Measurements from ENCODE around the gene RERE.
"Not testable (repeated sequence)": the region's sequence is repeated elsewhere in the genome, so short reads cannot be mapped to it uniquely, and the experiment has no call there.

Gene RERE

GRCh38 chr1:8631163-8631562, 186.3 kb downstream of the RERE start:
- ATAC-seq: no peak

GRCh38 chr1:8629241-8630091, 188.0 kb downstream of the RERE start:
- ATAC-seq: peak; percentile 87 to 90

GRCh38 chr1:8628606-8629005, 188.8 kb downstream of the RERE start:
- ATAC-seq: no peak

DNA sequence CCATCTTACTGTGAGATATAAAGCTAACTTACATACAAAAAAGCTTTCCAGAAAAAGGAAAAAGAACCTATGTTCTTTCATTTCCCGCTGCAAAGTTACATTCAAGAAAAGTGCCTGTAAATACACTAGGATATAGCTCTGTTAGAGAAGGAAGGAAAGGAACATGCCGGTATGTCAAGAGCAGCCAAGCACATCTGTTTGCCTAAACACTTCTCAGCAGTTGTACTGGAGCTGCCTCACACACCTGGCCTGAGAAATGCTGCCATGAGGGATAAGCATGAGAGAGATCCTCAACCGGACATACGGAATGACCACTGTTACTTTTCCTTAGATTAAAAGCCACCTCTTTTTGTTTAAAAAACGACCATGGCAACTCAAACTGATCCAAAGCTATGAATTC, 189.7 kb downstream of the RERE start:
- ATAC-seq: no peak

DNA sequence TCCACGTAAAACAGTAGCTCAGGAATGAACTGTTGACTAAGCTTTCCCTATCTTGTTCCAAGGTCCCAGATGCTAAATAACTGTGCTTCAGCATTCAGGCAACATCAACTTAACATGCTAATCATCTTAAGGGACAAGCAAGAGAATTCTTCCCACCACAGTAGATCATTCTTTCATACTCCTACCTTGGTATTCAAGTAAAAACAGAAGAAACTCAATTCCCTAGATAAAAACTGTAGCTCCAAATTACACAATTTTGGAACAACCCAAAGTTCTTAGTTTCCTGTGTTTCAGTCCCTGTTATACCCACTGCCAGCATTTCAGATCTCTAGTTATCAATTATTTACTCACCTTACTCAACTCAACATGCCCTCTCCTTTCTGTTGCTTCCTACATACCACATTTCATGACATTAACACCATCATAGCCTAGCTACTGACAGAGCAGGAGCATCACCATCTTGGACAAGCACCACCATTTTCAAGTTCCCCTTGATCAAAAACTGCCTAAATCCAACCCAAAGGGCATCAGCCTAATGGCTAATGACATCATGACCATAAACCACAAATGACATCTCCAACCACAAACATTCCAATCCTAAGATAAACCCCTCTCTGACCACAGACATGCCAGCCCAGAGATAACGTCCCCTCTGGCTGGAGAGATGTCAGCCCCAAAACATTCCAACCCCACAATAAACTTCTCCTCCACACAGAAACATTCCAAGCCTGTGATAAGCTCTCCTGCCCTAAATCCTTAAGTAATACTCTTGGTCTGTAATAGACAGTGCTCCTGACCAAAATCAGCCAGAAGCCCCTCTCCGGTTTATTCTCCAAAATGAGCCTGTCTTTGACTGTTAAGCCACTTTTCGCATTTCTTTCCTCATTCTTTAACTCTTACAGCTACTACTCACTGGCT, 191.2 kb downstream of the RERE start:
- no peak for ATAC-seq

GRCh38 chr1:8625491-8625890, 191.9 kb downstream of the RERE start:
- no peak for ATAC-seq

DNA sequence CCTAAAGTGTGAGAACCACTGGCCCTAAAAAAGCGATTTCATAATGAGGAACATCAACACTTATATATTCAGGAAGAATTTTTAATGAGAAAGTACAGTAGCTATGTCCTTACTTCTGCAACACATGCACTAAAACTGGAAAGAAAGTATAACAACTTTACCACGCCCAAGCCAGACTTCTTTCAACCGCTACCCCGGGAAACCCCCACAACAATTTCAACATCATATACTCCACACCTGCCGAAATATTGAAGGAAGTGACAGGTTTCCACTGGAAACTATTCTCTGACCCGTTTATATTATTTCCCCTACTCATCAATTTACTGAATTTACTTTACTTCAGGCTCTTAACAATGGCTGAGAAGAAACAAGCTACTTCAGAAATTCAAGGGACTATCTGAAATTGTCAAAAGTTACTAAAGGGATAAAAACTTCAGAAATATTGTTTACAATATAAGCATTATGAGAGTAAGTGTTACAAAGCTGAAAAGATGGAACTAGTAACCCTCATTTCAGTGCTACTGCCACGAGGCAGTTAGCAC, 193.7 kb downstream of the RERE start:
- peak; percentile 84 to 89 for ATAC-seq

- ATAC-seq: not testable (repeated sequence)
Measured at GRCh38 chr1:8621785-8622348, 195.6 kb downstream of the RERE start.

GRCh38 chr1:8621034-8621582, 196.3 kb downstream of the RERE start:
- ATAC-seq: not testable (repeated sequence)

DNA sequence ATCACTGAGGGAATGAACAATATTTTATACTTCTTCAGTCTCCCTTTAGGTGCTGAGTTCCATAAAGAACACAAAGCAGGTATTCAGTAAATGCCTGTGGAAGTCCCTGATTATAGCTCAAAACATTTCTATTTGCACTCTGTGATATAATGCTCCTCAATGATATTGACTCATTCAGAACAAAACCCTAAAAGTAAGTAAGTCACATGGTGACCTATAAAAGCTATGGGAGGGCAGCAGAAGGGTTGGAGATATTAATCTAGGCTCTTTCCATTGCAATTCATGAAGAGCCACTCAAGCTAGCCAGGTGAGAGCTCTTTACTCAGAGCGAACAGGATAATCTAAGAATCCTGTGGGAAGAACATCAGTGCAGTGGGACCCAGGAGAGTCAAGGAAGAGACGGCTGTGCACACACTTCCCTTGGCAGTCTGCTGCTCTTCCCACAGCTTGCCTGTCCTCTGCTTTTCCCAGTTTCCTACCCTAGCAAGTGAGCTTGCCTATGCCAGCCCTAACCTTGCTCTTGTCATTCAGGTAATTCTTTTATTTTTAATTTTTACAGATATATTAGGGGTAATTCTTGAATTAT, 197.4 kb downstream of the RERE start:
- ATAC-seq: not testable (repeated sequence)

GRCh38 chr1:8619419-8619818, 198.0 kb downstream of the RERE start:
- not testable (repeated sequence) for ATAC-seq

- ATAC-seq: not testable (repeated sequence)
Measured at GRCh38 chr1:8616791-8617190, 200.6 kb downstream of the RERE start.

DNA sequence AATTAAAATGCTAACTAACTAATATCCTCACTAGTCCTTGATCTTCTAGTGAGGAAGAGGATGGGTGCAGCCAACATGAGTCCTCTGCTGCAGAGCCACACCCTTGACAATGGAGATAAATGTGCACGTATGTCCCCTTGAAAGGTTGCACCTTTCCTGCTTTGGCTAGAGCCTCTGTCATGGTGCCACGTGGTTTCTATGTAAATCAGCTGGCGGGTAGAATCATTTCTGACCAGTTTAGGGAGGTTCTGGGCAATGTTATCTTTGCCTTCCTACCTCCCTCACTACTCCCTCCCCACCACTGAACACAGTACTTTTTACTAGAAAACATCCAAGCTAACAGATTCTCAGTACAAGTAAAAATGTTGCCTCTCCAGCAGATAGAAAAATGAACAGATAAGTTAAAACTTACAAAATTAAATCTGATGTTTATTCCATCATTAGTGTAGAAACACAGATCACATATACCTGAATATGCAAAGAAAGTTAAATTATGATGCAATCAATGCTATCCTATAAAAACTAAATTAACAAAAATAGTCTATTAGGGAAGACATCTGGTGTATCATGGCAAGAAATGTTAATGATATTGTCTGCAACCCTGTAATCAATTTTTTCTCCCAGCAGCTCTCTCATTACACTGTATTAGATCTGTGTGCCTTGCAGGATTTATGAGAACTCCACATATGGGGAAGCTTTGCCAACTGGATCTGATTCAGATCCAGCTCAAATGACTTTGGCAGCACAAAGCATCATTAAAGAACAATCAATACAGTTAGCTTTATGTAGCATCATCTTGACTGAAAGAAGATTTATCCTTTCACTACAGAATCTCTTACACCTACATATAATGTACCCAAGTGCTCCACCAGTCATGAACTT, 205.6 kb downstream of the RERE start:
- not testable (repeated sequence) for ATAC-seq

DNA sequence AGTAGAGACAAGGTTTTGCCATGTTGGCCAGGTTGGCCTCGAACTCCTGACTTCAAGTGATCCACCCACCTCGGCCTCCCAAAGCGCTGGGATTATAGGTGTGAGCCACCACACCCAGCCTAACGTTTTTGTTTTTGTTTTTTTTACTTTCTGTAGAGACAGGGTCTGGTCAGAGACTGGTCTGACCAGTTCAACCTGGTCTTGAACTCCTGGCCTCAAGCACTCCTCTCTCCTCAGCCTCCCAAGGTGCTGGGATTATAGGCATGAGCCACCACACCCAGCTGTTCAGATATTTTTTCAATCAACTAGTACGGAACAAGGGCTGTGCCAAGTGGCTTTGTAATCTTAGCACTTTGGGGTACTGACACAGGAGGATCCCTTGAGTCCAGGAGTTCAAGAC, 209.5 kb downstream of the RERE start:
- ATAC-seq: no peak

DNA sequence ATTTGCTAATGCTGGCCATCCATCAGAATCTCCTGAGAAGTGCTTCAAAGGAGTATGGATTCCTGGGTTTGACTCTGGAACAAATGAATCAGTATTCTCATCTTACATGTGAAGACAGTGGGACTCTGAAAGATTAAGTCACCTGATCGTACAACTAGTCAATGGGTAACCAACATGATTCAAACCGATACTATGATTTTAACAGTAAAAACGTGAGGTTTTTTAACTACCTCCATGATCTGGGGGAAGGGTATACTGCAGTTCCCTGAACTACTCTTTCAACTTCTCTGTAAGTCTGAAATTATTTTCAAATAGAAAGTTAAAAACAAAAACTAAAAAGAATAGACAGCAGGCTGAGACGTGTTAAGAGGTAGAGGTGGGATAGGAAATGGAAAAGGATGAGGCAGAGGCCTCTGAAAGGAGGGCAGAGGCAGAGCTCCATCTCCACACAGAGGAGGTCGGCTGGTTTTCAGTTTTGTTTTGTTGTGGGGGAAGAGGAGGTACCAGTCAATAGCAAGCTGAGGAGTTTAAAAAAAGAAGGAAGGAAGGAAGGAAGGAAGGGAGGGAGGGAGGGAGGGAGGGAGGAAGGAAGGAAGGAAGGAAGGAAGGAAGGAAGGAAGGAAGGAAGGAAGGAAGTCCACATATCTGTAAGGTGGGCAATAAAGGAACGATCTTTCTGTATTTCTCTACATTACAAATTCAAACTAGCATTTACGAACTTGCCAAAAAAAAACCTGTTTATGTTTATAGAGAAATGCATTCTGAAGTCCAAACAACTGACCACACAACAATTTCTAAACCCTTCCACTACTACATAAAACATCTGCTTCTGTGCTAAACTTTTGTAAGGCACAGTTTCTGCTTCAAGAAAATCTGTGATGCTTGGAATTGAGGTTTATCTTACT, 213.1 kb downstream of the RERE start:
- ATAC-seq: peak; percentile 92 to 94

DNA sequence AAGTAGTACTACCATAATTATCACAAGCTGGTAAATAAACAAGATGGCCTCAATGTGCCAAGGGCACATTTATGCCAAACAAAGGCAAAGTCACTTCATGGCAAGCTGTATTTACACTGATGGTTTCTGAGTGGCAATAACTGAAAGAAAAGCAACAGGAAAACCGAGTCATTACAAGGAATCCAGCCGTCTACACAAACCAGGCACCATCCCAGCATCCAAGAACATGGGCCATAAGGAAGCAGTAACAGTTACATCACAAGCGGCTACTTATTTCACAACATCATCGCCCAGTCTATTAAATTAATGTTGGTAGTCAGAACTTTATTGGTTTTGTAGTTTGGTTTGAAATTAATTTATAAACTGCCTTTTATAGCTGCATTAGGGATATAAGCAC, 214.2 kb downstream of the RERE start:
- ATAC-seq: no peak

GRCh38 chr1:8602471-8603219, 214.8 kb downstream of the RERE start:
- ATAC-seq: peak; percentile 22 to 41

DNA sequence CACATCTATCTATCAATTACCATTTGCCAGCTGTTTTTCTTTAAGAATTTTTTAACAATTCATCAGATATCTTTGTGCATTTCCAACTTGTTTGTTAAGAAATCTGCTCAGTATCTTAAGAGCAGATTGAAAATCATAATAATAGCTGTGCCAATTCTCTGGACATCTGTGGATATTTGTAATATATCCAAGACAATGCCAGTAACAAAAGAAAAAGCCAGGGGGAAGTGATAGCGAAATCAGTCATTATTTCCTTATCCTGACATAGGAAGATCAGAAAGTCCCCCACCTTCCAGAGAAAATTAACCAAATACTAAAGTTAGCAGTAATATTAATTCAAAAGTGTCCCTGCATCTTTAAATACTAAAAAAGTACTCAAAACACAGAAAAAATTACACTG, 217.1 kb downstream of the RERE start:
- ATAC-seq: no peak

DNA sequence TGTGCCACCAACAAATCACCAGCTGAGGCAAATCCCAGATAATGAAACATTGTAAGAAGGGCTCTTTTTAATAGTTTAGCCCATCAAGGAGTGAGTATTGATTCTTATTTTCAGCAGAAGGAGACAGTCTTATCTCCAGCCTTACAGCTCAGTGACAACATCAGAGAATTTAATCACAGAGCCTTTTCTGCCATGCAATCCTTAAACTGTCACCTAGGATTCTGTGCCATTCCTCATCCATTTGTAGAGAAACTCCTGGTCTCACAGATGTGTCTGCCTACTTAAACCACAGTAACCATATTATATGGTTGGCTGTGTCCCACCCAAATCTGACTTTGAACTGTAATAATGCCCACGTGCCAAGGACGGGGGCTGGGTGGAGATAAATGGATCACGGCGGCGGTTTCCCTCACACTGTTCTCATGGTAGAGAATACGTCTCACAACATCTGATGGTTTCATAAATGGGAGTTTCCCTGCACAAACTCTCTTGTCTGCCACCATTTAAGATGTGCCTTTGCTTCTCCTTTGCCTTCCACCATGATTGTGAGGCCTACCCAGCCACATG, 217.7 kb downstream of the RERE start:
- ATAC-seq: no peak
